GM18858 (cell line): ENCODE data around the gene GRIN2A.
A peak's percentile ranks its signal among the peaks of the same experiment; 100 is the strongest.

Experiments
- ATAC-seq: cut with Tn5 transposase; IDR thresholded peaks from one replicate; pipeline ENCODE4 v1.9.1; 2021; ENCODE audit not compliant: unreplicated experiment

Gene GRIN2A

GRCh38 chr16:9977333-9977897 is 204.8 kb downstream of the GRIN2A start:
- no peak for ATAC-seq

GRCh38 chr16:9976601-9977000 is 205.6 kb downstream of the GRIN2A start:
- no peak for ATAC-seq

- ATAC-seq, result no peak
These were observed 210.3 kb downstream of the GRIN2A start for GRCh38 chr16:9971907-9972306.

DNA sequence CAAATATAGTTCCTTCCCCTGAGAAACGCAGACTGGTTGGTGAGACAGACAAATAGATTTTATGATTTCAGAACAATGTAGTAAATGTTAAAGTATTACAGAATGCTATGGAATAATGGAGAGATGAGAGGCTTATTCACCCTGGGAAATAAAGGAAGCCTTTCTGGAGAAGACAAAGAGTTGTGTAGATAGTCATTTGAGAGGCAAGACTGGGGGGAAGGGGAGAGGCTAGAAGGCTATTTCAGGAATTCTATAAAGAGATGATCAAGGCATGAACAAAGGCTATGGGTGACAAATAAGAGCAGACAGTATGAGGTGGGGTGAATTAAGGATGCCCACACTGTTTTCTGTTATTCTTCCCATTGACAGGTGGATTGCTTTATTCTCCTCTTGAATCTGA is 211.4 kb downstream of the GRIN2A start:
- no peak for ATAC-seq

DNA sequence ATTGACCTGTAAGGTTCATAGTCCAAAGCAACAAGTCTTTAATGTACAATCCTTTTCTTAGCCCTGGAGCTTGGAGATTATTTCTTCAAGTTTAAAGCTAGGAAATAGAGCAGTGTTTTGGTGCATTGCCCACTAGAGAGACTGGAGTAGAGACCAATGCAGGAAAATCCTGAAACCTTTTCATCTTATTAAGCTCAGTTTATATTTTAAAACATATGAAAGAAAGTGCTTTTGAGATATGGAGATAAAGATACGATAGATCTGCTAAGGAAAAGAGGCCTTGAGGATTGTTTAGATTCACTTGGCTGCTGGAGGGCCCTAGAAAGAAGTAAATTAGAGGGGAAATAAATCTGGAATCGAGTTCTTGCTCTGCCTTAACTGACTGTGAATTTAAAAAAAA is 212.0 kb downstream of the GRIN2A start:
- ATAC-seq, result no peak

- ATAC-seq, result no peak
These were observed 212.6 kb downstream of the GRIN2A start for GRCh38 chr16:9969580-9969979.

DNA sequence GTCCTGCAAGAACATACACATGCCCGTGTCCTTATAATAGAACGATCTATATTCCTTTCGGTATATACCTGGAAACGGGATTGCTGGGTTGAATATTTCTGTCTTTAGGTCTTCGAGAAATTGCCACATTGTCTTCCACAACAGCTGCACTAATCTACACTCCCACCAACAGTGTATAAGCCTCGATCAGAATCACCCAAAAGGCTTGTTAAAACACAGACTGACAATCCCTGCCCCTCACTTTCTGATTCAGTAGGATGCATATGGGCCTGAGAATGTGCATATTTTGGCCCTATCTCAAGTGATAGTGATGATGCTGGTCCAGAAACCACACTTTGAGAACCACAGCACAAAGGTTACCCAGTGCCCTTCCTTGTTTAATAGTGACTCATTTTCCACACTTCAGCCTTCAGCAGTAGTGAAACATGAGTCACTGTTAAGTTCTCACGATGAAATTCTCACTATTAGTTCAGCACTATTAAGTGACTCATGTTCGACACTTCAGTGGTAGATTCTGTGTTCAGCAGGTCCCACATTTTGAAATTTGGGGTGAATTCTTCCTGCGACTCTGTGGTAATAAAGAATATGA is 215.6 kb downstream of the GRIN2A start:
- peak; percentile 93 for ATAC-seq

DNA sequence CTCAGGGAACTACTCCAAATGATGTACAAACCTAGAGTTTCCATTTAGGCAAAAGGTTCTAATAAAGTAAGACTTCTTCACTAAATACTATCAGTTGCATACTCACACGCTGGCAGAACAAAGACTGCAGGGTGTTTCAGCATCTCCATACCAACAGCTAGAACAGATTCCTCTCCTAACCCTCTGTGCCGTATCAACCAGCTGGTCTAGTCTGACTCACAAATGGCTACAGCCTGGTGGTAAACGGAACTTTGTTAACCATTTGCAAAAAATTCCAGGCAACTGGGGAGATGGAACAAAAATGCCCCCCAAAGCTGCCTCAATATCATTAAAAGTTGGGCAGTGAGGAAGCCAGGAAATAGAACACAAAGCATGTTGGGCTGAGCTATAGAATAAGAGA is 217.1 kb downstream of the GRIN2A start:
- ATAC-seq, result no peak

DNA sequence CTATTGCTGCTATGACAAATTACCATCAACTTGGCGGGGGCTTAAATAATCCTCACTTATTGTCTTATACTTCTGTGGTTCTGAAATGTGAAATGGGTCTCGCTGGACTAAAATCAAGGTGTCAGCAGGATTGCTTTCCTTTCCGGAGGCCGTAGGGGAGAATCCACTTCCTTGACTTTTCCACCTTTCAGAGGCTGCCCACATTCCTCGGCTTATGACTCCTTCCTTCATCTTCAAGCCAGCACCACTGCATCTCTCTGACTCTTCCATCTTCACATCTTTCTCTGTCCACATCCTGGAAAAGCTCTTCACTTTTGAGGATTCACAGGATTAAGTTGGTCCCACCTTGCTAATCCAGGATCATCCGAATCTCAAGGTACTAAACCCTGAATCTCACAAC is 217.8 kb downstream of the GRIN2A start:
- ATAC-seq, result no peak

DNA sequence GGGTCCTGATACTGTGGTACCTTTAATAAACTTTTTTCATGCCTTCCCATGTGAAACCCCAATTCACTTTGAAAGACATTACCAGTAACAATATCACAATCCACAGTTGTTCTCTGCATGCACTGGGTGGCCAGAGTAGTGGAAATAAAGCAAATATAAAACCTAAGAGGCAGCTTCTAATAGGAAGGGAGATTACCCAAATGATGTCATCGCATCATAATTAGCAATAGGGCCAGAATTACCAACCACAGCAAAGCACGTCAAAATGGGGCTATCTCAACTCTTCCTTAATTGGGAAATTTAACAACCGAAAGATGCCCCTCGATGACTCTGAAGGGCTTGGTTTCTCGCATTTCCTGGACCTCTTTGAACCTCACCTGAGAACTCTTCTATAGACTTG is 224.8 kb downstream of the GRIN2A start:
- no peak for ATAC-seq

DNA sequence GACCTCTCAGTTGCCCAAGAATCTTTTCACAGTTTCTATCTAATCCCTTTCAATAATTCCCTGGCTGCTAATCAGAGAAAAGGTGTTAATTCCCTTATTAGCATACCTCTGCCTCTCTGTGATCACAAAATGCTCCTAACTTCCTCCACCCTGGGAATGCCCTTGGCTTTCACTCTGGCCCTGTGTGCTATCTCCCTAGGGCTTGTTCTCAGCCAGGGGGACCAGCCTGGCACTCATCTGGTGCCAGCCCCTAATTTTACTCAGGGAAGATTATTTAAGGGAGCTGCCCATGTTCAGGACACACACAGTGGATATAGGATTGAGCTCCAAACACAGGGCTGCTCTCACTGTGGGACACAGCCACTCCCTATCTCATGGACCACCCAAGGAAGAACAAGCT is 225.2 kb downstream of the GRIN2A start:
- ATAC-seq, result no peak

DNA sequence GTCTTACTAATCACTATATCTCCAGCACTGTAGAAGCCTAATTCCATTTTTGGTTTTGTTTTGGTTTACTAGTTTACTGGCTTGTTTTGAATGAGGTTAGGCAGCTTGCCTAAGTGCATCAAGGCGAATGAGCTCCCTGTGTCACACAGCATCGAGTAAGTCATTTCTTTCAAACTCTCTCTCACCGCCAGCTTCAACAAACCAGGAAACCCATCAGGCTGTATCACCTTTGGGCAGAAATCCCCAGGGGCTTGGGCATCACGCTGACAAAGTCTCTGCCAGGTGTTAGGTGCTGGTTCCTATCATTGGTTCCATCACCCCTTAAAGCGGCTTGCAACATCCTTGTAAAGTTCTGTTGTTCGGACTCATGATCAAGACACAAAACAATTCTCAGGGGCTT is 226.6 kb downstream of the GRIN2A start:
- no peak for ATAC-seq

GRCh38 chr16:9953908-9954570 is 228.2 kb downstream of the GRIN2A start:
- ATAC-seq, result no peak

GRCh38 chr16:9950658-9951057 is 231.6 kb downstream of the GRIN2A start:
- ATAC-seq, result no peak

DNA sequence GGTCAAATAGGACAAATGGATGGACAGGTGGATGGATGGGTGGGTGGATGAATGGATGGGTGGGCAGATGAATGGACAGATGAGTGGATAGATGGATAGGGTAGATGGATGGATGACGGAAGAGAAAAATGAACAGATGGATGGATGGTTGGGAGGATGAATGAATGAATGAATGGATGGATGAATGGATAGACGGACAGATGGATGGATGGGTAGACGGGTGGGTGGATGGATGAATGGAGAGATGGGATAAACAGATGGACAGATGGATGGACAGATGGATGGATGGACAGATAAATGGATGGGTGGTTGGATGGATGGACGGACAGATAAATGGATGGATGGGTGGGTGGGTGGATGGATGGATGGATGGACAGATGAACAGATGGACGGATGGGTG is 232.8 kb downstream of the GRIN2A start:
- ATAC-seq, result no peak

DNA sequence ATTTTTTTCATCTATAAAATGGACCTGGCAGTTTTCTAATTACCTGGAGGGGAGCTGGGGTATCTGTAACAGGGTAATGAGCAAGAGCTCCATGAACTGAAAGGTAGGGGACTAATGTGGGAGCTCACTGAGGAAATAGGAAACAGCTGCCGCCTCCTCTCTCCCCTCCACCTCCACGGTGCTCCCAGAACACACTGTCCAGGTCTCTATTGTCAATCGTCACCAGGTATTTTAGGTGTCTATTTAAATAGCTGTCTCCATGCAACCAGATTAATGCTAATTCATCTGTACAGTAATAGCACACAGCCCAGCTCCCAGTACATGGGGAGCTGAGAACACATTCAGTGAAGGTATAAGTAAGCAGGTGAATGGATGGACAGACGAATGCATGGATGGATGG is 233.3 kb downstream of the GRIN2A start:
- ATAC-seq, result no peak

- no peak for ATAC-seq
These were observed 236.1 kb downstream of the GRIN2A start for GRCh38 chr16:9946022-9946720.

GRCh38 chr16:9943121-9943520 is 239.1 kb downstream of the GRIN2A start:
- ATAC-seq, result no peak

DNA sequence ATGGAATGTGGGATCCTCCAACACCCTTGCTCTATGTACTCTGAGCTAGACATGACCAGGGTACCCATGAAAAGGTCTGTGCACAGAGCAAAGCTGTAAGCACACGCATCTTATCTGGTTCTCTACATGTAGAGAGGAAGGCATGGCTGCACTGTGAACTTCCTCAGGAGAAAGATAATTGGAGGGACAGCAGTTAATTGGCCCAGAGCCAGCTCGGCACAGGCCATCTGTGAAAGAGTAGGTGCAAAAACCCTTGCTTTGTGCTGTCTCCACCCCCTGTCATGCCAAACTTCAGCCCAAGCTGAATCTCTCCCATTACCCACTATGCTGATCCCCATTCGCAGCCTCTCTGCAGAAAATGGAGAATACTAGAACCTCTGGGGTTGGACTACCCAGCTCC is 241.0 kb downstream of the GRIN2A start:
- no peak for ATAC-seq

DNA sequence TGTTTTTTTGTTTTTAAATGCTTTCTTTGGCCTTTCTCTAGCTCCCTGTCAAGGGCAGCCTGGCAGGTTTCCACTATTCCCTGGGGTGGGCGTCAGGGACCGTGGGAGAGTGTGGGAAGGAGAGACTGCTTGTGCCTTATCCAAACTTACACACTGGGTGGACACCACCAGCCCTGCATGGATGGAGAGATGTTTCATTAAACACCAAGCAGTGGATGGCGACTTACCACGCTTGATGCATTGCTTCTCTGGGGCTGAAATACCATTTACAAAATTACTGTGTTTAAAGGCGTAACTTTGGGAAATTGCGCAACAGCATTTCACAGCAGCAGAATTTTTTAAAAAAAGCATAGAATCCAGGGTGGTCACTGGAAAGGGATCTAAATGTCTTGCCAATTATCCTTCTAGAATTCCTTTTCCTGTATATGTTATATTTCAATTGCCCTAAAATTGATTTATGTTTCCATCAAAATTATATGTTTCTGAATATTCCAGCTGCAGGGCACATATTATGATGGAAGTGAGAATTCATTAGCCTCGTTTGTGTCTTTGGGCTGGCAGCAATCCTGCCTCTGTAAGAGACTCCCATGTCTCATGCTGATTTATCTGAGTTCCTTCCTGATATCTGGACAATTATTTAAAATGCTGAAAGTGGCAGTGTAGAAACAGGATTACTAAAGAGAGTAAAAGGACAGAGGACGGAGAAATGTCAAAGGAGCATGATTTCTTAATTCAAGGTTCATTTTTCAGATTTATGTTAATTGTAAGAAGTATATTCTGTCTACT is 247.3 kb downstream of the GRIN2A start:
- ATAC-seq, result no peak

DNA sequence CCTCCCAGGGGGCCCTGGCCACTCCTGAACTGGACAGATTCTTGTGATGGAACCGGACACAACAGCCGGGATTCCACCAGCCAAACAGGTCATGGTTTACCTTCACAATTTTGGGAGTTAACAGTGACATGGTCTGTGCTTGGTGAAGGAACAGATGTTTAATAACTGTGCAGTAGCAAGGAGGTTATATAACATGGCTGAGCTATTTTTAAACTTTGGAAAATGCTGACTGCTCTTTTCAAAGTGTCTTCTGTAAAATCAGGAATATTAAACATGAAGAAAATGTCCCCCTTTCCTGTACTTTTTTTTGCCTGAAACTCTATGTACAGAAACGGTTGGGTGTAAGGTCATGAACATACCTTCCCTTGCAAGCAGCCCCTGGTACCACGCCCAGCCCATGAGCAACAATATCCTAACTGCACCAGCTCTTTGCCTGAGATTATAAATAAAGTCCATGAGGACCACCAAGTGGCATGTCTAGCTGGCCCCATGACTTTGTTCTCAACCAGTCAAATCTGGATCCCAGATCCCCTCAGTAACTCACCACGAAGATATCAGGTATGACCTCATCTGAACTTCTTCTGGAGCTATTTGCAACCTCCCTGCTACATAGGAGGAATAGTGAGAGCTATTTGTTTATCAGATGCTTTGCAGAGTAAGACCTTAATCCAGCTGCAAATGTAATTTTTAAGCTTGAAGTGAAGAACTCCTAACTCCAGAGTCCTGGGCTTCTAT is 249.1 kb downstream of the GRIN2A start:
- ATAC-seq, result no peak
